Measurements from ENCODE around the gene NARS2.

DNA sequence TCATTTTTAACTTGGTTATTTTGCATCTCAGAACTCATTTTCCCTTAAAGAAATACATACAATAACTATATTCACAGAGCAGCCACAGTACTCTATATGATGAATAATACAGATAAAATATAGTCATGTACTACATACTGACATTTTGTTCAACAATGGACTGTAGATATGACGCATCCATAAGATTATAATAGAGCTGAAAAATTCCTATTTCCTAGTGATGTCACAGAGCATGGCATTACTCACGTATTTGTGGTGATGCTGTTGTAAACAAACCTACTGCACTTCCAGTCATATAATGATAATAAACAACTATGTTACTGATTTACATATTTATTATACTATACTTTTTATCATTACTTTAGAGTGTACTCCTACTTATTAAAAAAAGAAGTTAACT is 38.7 kb downstream of the NARS2 start:
- TF ChIP-seq CTCF (IDR thresholded peaks at IDR 0.05; ENCODE audit: low read depth, low read length, poor library complexity, severe bottlenecking) (no peak), EZH2phosphoT487 (IDR thresholded peaks at IDR 0.05; ENCODE audit: borderline replicate concordance, low read length) (no peak)
